ENCODE data around the gene SLIRP.

- TF ChIP-seq POLR2A (IDR thresholded peaks at IDR 0.05) = no peak
- no peak for TF ChIP-seq CTCF (IDR thresholded peaks at IDR 0.05)
These were observed 14.4 kb downstream of the SLIRP start for GRCh38 chr14:77722301-77722700.
